ENCODE measurements around the gene PEX6. TPM values are rescaled to one million over a fixed set of nuclear protein-coding genes. Genes with fewer than 3 reads are reported as not detected.
"Not testable (repeated sequence)": the region's sequence is repeated elsewhere in the genome, so short reads cannot be mapped to it uniquely, and the experiment has no call there.

Gene PEX6
- total RNA-seq, 1 experiment from 2014 or later: 25.8 TPM

DNA sequence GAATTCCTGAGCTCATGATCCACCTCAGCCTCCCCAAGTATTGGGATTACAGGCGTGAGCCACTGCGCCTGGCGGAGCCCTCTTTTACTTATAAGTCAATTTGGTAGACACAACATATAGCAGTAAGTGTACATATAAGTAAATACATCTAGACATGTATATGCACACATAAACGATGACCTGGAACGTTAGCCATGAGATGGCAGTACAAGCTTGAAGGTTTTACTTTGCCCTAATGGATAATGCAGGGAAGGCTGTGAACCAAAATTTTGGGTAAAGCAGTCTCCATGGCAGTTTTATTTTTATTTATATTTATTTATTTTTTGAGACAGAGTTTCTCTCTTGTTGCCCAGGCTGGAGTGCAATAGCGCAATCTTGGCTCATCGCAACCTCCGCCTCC is 20.9 kb downstream of the PEX6 start:
- POLR2A ChIA-PET: interaction anchor here (1.0 kb wide), 1 partner anchor 21 kb away, joined by 4 read pairs; the partner anchor contains the start of gene PEX6
- H3K9me3 Mint-ChIP-seq (ENCODE audit: unreplicated experiment): no peaks in the 10 kb centered on the region
- CTCF ChIA-PET: interaction anchor here (0.6 kb wide), 1 partner anchor 813 kb away, joined by 3 read pairs; no protein-coding TSS in a partner anchor
- intact Hi-C loops (cut with micrococcal nuclease): no loop called here
- no peak overlapping the region for H3K4me3 Mint-ChIP-seq (ENCODE audit: unreplicated experiment)
- H3K27ac Mint-ChIP-seq (ENCODE audit: low read depth, unreplicated experiment): no peak overlapping the region
- no peak for DNase-seq (ENCODE audit: unreplicated experiment)
- peaks cover 7% of the 10 kb centered on the region for H3K4me1 Mint-ChIP-seq (ENCODE audit: insufficient read depth, unreplicated experiment)
- no peaks in the 10 kb centered on the region for H3K27me3 Mint-ChIP-seq (ENCODE audit: insufficient read depth, unreplicated experiment)
- peaks cover 7% of the 10 kb centered on the region for H3K36me3 Mint-ChIP-seq (ENCODE audit: insufficient read depth, unreplicated experiment)
- BruUV-seq (replicated peaks): no TSS peak
- no peak for TF ChIP-seq CTCF (IDR thresholded peaks at IDR 0.05; ENCODE audit: unreplicated experiment)

DNA sequence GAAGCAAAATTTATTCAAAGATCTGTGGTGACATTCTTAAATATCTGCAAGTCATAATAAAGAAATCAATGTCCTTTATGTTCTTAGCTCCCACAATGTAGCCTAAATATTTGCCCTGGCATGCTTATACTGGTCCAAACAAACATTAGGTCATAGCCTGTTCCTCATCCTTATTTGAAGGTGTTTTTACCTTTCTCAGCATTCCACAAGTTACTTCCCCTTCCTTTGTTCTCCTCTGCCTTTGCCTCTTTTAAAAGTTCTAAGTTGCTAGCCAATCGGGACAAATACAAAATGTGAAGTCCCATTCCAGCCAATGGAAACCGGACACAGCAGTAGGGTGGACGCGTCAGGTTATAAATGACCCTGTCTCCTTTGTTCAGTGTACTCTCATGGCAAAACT is 24.6 kb downstream of the PEX6 start:
- H3K4me1 Mint-ChIP-seq (ENCODE audit: insufficient read depth, unreplicated experiment); intact Hi-C loops (cut with micrococcal nuclease); H3K27me3 Mint-ChIP-seq (ENCODE audit: insufficient read depth, unreplicated experiment); H3K9me3 Mint-ChIP-seq (ENCODE audit: unreplicated experiment); H3K27ac Mint-ChIP-seq (ENCODE audit: low read depth, unreplicated experiment); H3K4me3 Mint-ChIP-seq (ENCODE audit: unreplicated experiment); H3K36me3 Mint-ChIP-seq (ENCODE audit: insufficient read depth, unreplicated experiment); BruUV-seq (replicated peaks); DNase-seq (ENCODE audit: unreplicated experiment): not testable (repeated sequence)
- ChIA-PET POLR2A (interaction anchor here (1.1 kb wide), 1 partner anchor 20 kb away, joined by 3 read pairs; no protein-coding TSS in a partner anchor), CTCF (interaction anchor here (1.4 kb wide), 1 partner anchor 11 kb away, joined by 3 read pairs; no protein-coding TSS in a partner anchor)

- ChIA-PET CTCF (interaction anchor here (0.5 kb wide), 1 partner anchor 12 kb away, joined by 3 read pairs; no protein-coding TSS in a partner anchor), POLR2A (interaction anchor here (1.8 kb wide), 1 partner anchor 9 kb away, joined by 5 read pairs; the partner anchor contains the start of gene GNMT)
- Mint-ChIP-seq H3K4me3 (ENCODE audit: unreplicated experiment) (no peak overlapping the region), H3K9me3 (ENCODE audit: unreplicated experiment) (no peaks in the 10 kb centered on the region), H3K27me3 (ENCODE audit: insufficient read depth, unreplicated experiment) (no peaks in the 10 kb centered on the region), H3K36me3 (ENCODE audit: insufficient read depth, unreplicated experiment) (no peaks in the 10 kb centered on the region), H3K4me1 (ENCODE audit: insufficient read depth, unreplicated experiment) (no peaks in the 10 kb centered on the region), H3K27ac (ENCODE audit: low read depth, unreplicated experiment) (no peak overlapping the region)
- no TSS peak for BruUV-seq (replicated peaks)
- no peak for DNase-seq (ENCODE audit: unreplicated experiment)
- TF ChIP-seq CTCF (IDR thresholded peaks at IDR 0.05; ENCODE audit: unreplicated experiment): no peak
- intact Hi-C loops (cut with micrococcal nuclease): no loop called here
These were observed 26.6 kb downstream of the PEX6 start for GRCh38 chr6:42952389-42952788.

DNA sequence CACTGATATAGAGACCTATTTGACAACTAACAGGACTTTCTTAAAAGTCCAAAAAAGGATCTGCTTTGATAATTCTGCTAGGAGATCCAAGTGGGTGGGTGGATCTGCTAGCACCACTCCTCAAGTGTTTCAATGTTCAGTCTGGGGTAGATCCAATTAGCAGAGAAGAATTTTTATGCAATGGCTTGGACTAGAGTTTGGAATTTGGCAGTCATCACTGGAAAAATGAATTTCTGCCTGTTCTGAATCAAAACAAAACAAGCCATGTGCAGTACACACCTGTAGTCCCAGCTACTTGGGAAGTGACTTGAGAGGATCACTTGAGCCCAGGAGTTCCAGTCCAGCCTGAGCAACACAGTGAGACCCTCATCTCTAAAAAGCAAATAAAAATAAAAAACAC is 31.0 kb downstream of the PEX6 start:
- no TSS peak for BruUV-seq (replicated peaks)
- H3K4me3 Mint-ChIP-seq (ENCODE audit: unreplicated experiment): no peak overlapping the region
- no peaks in the 10 kb centered on the region for H3K9me3 Mint-ChIP-seq (ENCODE audit: unreplicated experiment)
- H3K27ac Mint-ChIP-seq (ENCODE audit: low read depth, unreplicated experiment): no peak overlapping the region
- no peak for DNase-seq (ENCODE audit: unreplicated experiment)
- intact Hi-C loops (cut with micrococcal nuclease): no loop called here
- H3K36me3 Mint-ChIP-seq (ENCODE audit: insufficient read depth, unreplicated experiment): peaks cover 8% of the 10 kb centered on the region
- POLR2A ChIA-PET: interaction anchor here (1.2 kb wide), 1 partner anchor 19 kb away, joined by 4 read pairs; the partner anchor contains the start of gene CNPY3
- H3K4me1 Mint-ChIP-seq (ENCODE audit: insufficient read depth, unreplicated experiment): no peaks in the 10 kb centered on the region
- CTCF ChIA-PET: no interaction called here
- no peaks in the 10 kb centered on the region for H3K27me3 Mint-ChIP-seq (ENCODE audit: insufficient read depth, unreplicated experiment)
- no peak for TF ChIP-seq CTCF (IDR thresholded peaks at IDR 0.05; ENCODE audit: unreplicated experiment)

GRCh38 chr6:42942444-42942843 is 36.5 kb downstream of the PEX6 start:
- peaks cover 5% of the 10 kb centered on the region for H3K4me1 Mint-ChIP-seq (ENCODE audit: insufficient read depth, unreplicated experiment)
- intact Hi-C loops (cut with micrococcal nuclease): no loop called here
- no peak overlapping the region for H3K4me3 Mint-ChIP-seq (ENCODE audit: unreplicated experiment)
- CTCF ChIA-PET: no interaction called here
- H3K27me3 Mint-ChIP-seq (ENCODE audit: insufficient read depth, unreplicated experiment): no peaks in the 10 kb centered on the region
- peaks cover 21% of the 10 kb centered on the region for H3K36me3 Mint-ChIP-seq (ENCODE audit: insufficient read depth, unreplicated experiment)
- no peak overlapping the region for H3K27ac Mint-ChIP-seq (ENCODE audit: low read depth, unreplicated experiment)
- BruUV-seq (replicated peaks): no TSS peak
- POLR2A ChIA-PET: no interaction called here
- no peak for DNase-seq (ENCODE audit: unreplicated experiment)
- TF ChIP-seq CTCF (IDR thresholded peaks at IDR 0.05; ENCODE audit: unreplicated experiment): no peak
- no peaks in the 10 kb centered on the region for H3K9me3 Mint-ChIP-seq (ENCODE audit: unreplicated experiment)

- POLR2A ChIA-PET: interaction anchor here (2.3 kb wide), 1 partner anchor 11 kb away, joined by 16 read pairs; the partner anchor contains the start of gene CNPY3
- CTCF ChIA-PET; BruUV-seq (replicated peaks); DNase-seq (ENCODE audit: unreplicated experiment); H3K9me3 Mint-ChIP-seq (ENCODE audit: unreplicated experiment); H3K4me1 Mint-ChIP-seq (ENCODE audit: insufficient read depth, unreplicated experiment); intact Hi-C loops (cut with micrococcal nuclease); H3K27ac Mint-ChIP-seq (ENCODE audit: low read depth, unreplicated experiment); H3K4me3 Mint-ChIP-seq (ENCODE audit: unreplicated experiment); H3K27me3 Mint-ChIP-seq (ENCODE audit: insufficient read depth, unreplicated experiment): not testable (repeated sequence)
- H3K36me3 Mint-ChIP-seq (ENCODE audit: insufficient read depth, unreplicated experiment): peaks cover 30% of the 10 kb centered on the region
These were observed 37.6 kb downstream of the PEX6 start for GRCh38 chr6:42941356-42941755.

All from MCF 10A (cell line).